GM21447 (cell line): ENCODE measurements around the gene RASGRP2.
A peak's percentile ranks its signal among the peaks of the same experiment; 100 is the strongest.

ENCODE experiments used
- ATAC-seq: cut with Tn5 transposase; IDR thresholded peaks from one replicate; pipeline ENCODE4 v1.9.1; 2021; ENCODE audit not compliant: unreplicated experiment

Gene RASGRP2

DNA sequence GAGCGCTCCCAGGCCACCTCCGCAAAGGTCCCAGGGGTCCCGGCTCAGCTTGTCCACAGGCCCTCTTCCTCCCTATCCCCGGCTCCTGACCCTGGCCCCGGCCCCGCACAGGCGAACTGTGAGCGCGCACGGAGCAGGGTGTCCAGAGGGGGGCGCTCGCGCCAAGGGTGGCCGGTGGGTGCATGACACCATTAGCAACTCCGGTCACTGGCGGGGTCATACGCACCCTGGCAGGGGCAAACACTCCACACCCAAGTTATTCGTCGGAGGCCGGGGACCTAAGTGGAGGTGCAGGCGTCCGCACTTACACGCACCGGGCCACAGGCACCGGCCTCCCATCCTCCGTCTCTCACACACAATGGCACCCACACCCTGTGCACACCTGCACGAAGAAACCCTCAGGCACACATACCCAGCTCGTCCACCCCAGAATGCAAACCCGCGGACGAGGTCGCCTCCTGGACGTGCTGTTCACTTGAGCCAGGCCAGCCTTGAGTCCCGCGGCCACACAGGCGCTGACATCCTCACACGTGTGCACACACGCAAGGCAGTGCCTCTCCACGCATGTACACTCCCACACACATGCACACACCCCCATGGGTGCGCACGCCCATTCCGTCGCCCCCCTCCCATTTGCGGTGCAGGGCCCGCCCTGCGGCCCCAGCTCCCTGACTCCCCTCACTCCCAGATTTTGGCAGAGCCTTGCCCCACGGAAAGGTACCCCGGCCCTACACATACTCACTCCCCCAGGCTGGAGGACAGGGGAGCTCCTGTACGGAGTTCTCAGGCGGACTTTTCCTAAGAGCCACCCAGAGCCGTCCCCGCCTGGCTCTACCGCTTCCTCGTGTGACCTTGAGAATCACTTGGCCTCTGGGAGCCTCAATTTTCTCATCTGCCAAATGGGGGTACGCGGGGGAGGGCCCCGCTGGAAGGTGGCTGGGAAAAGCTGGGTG is at the start of gene RASGRP2:
RASGRP2 (minus strand) TSS at position 552 of the 953 bp plus-strand sequence. CDS start 1,276 bp downstream, outside the sequence.
- peak; percentile 32 for ATAC-seq

DNA sequence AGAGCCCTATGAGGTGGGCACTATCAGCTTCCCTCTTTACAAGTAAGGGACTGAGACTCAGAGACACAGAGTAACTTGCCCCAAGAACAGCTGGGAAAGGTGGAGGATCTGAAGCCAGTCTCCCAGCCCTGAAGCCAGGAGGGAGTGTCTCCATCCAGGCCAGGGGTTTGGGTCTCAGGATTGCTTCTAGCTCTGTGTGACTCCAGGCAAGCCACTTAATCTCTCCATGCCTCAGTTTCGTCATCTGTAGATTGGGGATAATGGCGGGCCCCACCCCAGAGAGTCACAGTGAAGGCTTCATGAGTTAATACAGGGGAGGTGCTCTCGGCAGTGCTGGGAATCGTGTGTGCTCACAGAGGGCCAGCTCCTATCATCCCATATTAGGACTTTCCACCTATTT is 48.5 kb upstream of the RASGRP2 start:
- ATAC-seq = no peak

DNA sequence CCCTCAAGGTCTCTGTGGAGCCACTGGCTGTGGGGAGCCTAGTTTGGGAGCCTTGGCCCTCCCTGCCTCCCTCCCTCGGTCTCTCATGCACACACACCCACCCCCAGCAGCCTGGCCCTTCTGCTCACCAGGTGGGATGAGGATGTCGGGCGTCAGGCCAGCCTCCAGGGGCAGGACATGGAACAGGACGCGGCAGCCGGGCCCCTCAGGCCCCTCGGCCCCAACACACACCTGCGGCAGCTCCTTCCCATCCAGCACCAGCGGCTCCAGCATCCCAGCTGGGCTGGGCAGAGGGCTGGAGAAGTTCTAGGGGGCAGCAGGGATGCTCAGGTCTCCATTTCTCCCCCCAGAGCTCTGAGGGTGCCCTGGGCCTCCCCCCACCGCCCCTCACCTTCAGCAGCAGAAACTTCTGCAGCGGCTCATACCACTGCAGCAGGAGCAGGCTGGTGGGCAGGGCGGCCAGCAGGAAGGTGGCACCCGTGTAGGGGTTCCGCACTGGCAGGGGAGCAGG is 47.9 kb upstream of the RASGRP2 start:
- ATAC-seq = no peak

DNA sequence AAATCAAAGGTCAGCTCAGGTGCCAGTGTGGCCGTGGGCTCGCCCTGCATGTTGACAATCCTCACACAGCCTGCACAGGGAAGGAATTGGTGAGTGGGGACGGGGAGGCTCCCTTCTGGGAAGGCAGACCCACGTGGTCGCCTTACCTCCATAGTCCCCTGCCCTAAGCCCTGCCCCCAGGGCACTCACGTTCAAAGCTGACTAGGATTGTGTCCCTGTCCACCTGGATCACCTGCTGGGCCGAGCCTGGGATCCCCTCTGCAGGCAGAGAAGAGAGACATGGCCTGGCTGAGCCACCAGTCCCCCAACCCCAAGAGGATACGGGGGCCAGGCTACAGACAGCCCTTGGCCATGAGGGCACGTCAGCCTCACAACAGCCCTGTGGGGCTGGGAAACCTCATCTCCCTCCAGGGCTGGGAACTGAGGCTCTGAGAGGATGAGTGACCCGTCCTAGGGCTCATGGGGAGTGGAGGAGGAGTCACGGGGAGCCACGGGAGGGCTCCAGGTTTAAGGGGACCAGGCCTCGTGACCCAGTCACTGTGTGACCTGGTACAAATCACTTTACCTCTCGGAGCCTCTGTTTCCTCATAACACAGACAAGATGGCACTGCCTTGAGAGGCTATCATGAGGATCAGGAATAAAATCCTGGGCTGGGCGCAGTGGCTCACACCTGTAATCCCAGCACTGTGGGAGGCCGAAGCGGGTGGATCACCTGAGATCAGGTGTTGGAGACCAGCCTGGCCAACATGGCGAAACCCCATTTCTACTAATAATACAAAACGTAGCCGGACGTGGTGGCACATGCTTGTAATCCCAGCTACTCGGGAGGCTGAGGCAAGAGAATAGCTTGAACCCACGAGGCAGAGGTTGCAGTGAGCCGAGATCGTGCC is 46.5 kb upstream of the RASGRP2 start:
- ATAC-seq = no peak

DNA sequence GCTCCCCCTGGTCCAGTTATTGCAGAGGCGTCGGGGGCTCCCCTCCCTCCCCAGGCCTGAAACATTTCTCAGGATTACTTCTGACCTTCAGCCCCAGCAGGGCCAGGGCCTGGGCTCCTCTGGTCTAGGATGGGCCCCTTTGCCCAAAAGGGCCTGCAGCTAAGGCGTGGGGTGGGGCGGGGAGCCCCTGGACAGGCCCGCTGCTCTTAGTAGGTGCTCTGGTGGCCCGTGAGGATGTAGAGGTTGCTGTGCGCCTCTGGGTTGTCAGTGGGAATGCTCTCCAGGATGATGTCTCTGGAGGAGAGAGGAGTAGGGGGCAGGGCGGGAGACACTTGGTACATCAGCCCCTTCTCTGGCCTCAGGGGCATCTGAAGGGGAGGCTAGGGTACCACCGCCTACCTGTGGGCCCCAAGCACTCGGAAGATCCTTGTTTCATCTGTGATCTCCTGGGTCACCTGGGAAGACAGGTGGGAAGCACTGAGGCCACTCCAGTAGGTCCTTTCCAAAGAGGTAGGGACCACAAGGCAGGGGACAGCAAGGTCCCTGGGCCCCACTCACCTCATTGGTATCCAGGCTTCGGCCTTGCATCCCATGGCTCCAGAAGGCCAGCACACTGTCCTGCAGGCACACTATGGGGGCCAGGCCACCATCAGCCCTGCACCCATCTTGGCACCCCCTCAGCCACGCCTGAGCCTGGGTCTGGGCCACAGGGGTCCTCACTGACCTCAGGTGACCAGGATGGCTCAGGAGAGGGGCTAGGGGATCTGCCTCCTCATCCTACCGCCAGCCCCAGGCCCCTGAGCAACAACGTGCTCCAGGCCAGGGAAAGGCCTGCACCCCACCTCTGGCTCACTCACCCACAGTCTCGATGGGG is 45.6 kb upstream of the RASGRP2 start:
- ATAC-seq = no peak

DNA sequence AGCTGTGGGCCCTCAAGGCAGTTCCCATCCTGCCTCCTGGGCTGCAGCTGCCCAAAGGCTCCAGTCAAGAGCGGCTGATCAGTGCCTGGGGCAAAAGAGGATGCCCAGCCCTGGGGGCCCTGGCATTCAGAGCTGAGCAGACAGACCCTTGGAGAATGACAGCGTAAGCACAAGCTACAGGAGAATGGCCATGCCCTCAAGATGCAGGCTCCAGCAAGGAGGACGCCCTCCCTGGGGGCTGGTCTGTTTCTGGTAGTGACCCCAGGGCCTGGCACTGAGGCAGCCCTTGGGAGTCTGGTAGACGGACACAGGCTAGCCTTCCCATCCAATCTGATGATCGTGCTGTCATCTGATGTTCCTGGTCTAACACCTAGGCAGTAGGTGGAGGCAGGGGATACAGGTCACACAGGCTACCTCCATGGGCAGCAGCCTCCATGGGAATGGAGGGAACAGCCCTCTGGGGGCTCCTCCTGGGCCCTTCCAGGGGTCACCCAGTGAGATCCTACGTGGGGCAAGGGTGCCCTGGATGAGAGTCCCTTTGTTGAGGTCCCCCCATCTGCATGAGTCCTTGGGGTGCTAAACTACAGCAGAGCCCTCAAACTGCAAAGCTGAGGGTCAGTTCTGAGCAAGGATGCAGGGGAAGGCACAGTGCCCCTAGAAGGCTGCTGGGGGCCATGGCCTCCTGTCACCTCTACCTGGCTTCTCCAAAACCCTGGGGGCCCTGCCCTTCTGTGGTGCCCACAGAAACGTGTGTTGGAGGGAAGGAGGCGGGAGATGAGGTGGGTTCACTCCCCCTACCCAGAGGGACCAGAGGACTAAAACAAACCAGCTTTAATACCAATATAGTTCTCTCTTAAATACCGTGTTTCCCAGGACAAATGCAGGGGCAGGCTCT is 44.6 kb upstream of the RASGRP2 start:
- no peak for ATAC-seq

DNA sequence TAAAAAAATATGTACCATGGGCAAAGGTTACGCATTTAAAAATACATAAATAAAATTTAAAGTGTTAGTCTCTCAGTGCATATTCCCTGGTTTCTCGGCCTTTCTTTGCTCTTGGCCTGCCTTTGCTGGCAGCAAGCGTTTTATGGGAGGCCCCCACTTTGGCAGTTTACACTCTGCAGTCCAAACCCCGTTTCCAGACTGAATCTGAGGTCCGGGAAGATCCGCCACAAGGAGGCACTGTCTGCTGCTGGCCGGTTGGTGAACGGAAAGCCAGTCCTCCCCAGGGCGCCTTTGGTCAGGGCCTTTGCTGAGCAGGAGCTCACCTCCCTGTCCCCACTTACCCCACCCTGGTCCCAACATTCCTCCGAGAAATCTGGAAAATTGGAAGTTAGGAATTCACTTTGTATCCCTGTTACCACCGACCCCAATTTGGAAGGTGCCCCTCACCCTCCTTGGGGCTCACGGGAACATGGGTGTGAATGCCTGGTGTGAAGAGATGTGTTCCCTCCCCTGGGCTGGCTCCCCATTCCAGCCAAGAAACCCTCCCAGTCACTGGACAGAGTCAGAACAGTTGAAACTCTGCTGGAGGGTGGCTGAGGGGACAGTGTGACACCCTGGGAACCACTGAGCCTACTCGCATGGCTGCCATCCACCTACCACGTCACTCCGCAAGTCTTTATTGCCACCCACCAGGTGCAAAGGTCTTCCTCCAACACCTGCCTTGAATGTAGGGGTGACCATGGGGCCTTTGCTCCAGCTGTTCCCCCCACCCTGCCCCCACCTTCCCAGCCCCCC is 43.8 kb upstream of the RASGRP2 start:
- no peak for ATAC-seq

DNA sequence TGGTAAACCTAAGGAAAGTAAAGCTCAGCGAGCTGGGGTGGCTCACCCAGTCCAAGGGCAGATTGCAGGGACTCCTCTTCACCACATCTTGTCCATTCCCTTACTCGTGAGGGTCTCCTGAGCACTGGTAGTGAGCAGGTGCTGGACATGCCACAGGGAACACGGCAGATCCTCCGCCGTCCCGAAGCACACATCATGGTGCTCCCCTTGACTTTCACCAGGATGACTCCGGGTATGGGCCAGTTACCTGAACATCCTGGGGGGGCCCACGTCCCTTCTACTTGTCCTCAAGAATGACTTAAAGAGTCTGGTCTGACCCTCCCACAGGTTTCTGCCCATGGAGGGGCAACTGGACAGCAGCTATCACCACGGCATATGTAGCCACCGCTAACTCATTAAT is 42.4 kb upstream of the RASGRP2 start:
- ATAC-seq = no peak

DNA sequence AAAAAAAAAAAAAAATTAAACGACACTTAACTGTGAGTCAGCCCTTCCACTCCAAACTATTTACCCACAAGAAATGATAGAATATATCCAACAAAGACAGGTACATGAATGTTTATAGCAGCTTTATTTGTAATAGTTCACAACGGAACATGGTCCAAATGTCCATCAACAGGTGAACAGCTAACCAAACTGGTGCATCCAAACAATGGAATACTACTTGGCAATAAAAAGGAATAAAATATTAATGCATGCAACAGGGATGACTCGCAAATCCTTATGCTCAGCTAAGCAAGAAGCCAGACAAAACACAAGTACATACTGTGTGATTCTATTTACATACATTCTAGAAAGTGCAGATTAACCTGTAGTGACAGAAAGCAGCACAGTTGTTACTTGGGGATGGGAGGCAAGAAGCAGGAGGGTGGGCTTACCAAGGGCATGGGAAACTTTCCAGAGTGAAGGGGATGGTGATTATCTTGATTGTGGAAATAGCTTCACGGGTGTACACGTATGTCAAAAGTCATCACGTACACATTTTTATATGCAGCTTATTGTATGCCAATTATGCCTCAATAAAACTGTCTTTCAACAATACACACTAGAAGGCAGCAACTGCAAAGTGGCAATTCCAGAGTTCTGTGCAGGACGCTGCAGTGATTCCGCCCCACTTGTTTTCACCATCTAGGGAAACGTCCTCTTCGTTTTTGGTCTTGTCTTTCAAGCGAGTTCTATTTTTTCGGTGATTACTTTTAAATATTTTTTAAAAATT is 41.1 kb upstream of the RASGRP2 start:
- no peak for ATAC-seq

DNA sequence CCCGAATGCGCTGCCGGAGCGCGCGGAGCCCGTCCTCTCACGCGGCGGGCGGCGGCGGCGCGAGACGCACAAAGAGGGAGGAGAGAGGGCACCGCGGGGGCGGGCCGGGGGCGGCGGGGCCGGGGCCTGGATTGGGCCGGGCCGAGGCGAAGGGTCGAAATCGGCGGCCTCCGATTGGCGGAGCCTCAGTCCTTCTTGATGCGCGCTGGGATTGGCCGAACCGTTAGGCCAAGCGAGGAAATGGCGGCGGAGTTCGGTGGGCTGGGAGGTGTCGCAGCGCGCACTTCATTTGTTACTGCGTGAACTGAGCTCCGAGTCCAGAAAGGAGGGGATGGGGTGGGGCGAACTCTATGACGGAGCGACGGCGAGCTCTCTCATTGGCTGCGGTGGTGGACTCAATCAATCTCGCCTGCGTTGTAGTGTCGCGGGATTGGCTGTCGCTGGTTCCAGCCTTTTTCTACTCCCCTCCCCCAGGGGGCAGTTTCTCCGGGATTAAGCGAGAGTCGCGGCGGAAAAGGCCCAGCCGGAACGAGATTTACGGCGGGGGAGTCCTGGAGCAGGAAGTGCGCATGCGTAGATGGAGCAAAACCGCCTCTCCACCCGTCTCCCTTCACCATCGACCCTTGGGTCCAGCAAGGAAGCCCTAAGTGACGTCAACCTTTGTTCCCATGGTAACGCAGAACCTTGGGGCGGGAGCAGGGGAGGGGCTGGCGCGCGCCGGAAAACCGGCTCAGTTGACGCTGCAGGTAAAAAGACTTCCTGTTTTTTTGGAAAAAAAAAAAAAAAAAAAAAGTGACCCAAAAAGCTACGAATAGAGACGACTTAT is 34.7 kb upstream of the RASGRP2 start, which contains the start of gene SF1:
SF1 (minus strand) TSS at position 70 of the 826 bp plus-strand sequence. CDS start 150 bp downstream, outside the sequence.
- ATAC-seq = peak; percentile 77

DNA sequence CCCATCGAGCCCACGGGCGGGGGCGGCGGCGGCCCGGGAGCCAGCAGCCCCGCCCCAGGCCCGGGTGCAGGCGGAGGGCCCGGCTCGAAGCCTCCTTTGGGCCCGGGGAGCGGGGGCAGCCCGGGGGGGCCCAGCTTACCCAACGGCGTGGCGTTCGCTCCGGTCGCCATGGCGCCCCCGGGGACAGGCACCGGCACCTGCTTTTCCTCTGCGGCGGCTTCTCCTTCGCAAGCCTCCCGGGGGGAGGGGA is 34.2 kb upstream of the RASGRP2 start:
- peak; percentile 15 for ATAC-seq

DNA sequence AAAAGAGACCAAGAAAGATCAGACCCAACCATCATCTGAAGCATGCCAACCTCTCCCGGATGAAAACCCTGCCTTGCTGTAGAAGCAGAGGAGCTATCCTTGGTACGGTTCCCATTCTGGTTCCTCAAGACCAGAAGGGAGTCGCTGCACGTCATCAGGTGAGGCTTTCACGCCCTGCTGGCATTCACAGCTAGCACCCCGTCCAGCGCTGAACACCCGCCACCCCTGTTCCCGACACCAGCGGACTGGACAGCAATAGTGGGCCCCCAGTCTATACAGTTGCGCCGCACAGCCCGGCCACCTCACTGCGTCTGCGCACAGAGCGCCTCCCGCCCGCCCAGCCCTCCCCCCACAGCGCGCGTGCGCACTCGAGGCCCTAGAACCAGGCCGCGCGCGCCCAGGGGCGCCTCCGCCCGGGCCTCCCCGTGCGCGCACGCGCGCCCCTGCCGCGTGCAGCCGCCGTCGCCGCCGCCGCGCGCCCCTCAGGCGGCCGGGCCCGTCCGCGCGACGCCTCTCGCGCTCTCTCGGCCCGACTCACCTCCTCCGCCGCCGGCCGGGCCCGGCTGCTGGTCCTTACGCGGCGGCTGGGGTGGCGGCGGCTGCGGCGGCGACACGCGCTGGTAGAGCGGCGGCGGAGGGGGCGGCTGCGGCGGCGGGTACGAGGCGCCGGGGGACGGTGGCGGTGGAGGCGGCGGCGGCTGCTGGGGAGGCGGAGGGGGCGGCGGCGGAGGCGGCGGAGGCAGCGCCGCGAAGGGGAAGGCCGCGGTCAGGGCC is 33.7 kb upstream of the RASGRP2 start:
- no peak for ATAC-seq

DNA sequence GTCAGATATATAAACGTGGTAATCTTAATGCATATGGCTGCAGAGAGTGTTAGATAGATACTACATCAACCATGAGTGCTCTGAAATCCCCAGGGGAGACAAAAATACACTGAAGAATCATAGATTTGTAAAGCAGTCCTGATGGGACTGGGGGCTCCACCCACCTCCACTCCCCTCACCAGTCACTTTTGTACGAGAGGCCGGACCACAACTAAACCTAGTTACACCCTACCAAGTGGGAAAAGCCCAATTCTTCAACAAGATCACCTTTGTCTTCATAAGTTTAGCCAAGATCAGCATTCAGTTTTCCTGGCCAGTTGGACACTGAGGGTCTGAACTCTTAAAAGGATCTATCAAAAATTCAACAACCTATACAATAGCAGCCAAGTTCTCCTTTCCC is 32.9 kb upstream of the RASGRP2 start:
- no peak for ATAC-seq

DNA sequence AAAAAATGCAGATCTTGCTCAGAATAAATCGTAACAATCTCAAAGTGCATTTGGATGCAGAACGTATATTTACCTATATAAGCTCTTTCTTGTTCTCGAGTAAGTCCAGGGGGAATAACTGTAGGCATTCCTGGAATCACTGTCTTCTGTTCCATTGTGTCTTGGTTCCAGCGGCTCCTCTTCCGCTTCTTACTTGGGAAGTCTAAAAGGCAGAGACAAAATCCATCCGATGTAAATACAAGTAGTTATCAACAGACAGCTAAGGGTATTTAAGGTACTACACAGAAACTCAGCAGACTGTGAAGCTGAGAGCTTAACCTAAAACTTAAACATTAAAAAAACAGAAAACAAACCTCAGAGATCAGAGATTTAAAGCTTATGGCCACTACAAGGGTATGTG is 32.5 kb upstream of the RASGRP2 start:
- no peak for ATAC-seq

DNA sequence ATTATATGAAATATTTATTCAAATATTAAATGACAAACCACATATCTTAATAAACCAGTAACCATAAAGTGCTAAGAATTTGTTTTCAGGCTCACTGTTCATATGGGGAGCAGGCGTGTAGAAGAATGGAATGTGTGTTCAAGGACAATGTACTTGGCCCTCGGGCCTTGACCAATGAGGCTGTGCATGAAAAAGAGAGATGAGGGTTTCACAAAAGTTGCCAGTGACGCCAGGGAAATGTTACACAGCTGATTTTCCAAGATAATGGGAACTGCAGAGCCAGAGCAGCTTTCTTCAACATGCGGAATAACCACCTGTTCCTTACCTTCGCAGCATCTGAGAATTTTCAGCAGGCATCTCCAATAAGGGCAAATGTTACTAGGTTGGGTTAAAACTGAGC is 30.2 kb upstream of the RASGRP2 start:
- no peak for ATAC-seq

DNA sequence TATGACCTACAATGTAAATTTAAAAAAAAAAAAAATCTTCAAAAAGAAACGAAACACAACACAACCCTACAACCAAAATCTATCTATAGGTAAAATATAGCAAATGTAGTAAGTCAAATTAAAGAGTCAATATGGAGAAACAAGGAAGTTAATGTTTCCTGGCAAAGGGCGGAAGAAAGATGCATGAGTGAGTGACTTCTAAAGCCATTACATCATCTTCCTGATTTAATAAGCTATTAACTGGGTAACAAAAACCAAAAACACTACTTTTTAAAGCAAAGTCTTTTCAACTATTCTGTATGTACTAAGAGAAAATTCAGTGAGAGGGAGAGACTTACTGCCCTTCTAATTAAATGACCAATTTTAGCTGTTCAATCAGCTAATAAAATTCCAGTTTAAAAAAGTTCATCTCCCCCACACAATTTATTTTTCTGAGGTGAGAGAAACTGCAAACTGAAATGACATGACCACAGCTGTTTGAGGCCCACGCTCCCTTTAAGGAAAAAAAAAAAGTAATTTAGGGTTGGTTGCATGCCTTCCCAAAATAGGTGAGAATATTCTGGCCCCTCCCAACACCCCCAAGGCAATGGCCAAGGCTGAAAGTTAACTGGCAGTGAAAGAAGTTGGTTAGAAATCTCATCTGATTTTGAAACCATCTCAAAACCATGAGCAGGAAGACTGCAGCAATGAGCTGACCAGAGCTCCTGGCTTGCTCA is 28.5 kb upstream of the RASGRP2 start:
- ATAC-seq = peak; percentile 45
